Measurements from ENCODE around the gene MTA1. TPM values are rescaled to one million over a fixed set of nuclear protein-coding genes. Genes with fewer than 3 reads are reported as not detected.

Gene MTA1
- total and polyA plus RNA-seq, 2 donors (not counting 1 experiment from before 2014, with no cell fraction given) = 137 to 147 TPM

DNA sequence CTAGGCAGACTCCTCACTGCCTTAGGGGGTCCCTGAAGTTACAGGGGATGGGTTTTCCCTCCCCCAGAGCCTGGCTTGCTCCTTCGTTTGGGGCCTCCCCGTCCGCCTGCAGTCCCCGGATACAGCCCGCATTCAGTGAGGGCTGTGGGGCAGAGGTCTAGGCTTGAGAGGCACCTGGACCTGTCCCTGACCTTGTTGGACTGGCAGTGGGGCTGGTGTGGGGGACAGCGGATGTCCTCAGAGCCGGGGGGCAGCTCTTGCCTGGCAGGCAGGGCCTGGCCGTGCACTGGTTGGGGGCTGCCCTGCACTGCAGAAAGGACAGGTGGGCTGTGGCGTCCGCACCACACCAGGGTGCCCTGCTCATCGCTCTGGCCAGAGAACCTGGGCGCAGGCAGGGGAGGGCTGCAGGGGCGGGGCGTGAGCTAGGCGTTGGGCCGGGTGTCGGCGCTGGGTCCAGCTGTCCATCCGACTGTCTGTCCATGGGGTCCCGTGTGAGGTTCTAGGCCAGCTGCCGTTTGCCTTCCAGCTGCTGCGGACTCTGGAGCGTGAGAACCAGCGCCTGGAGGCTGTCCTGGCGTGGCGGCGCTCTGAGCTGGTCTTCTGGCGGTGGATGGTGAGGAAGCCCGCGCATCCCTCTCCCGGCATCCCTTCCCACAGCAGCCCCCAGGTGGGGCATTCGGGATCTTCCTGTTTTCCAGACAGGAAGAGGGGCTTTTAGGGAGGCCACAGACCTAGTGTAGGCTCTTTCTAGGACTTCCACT, 77.4 kb downstream of the MTA1 start:
- CTCF ChIA-PET = no interaction called here
- Histone ChIP-seq H3K27ac (ENCODE audit: low read length in 2 of 2) (no peak overlapping the region), H3K79me2 (ENCODE audit: control insufficient read depth, insufficient read depth, low read length) (no peaks in the 10 kb centered on the region), H3K4me2 (replicated peaks; ENCODE audit: low read depth, low read length, poor library complexity, severe bottlenecking) (no peak overlapping the region), H3K4me1 (ENCODE audit: control insufficient read depth in 2 of 2, insufficient read depth in 2 of 2, low read length in 2 of 2) (peaks cover 1 to 6% of the 10 kb centered on the region in 2 donors), H2AFZ (ENCODE audit: insufficient read depth, low read depth, low read length, poor library complexity, severe bottlenecking) (no peak overlapping the region), H4K20me1 (ENCODE audit: control insufficient read depth, insufficient read depth, low read length, poor library complexity, severe bottlenecking) (peaks cover 4% of the 10 kb centered on the region), H3K36me3 (replicated peaks in 1 of 2; ENCODE audit: control extremely low read depth in 1 of 2, control insufficient read depth in 1 of 2, extremely low read depth in 1 of 2, insufficient read depth in 2 of 2, low read length in 1 of 2) (peaks cover 0 to 3% of the 10 kb centered on the region in 2 experiments), H3K9ac (ENCODE audit: low read length) (no peak overlapping the region), H3K9me3 (ENCODE audit: control extremely low read depth in 1 of 3, control insufficient read depth in 2 of 3, insufficient read depth in 1 of 3, low read length in 2 of 3) (no peaks in the 10 kb centered on the region), H3K27me3 (replicated peaks in 1 of 4; ENCODE audit: control extremely low read depth in 1 of 4, control insufficient read depth in 3 of 4, insufficient read depth in 4 of 4, low read length in 3 of 4) (no peaks in the 10 kb centered on the region), H3K4me3 (ENCODE audit: control extremely low read depth in 1 of 5, extremely low read depth in 1 of 5, insufficient read depth in 1 of 5, low read depth in 2 of 5, low read length in 4 of 5) (no peak overlapping the region)
- ATAC-seq (ENCODE audit: low read depth) (no peak), DNase-seq (peak; percentile 26)
- H3K4me3 Mint-ChIP-seq = no peak overlapping the region
- TF ChIP-seq, protein P1, sequence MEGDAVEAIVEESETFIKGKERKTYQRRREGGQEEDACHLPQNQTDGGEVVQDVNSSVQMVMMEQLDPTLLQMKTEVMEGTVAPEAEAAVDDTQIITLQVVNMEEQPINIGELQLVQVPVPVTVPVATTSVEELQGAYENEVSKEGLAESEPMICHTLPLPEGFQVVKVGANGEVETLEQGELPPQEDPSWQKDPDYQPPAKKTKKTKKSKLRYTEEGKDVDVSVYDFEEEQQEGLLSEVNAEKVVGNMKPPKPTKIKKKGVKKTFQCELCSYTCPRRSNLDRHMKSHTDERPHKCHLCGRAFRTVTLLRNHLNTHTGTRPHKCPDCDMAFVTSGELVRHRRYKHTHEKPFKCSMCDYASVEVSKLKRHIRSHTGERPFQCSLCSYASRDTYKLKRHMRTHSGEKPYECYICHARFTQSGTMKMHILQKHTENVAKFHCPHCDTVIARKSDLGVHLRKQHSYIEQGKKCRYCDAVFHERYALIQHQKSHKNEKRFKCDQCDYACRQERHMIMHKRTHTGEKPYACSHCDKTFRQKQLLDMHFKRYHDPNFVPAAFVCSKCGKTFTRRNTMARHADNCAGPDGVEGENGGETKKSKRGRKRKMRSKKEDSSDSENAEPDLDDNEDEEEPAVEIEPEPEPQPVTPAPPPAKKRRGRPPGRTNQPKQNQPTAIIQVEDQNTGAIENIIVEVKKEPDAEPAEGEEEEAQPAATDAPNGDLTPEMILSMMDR (IDR thresholded peaks at IDR 0.05) = no peak
- no peak for TF ChIP-seq EZH2 (IDR thresholded peaks at IDR 0.05; ENCODE audit: borderline replicate concordance, insufficient read depth, low read depth, low read length, poor library complexity, severe bottlenecking)
- no peak overlapping the region for H3K27ac Mint-ChIP-seq
- intact Hi-C loops (cut with micrococcal nuclease) = no loop called here
- WGBS (ENCODE audit: insufficient coverage) = 99% methylated on average over 31 of the region's 32 CpGs
- POLR2A ChIA-PET = interaction anchor here (0.6 kb wide), 1 partner anchor 390 kb away, joined by 4 read pairs; no protein-coding TSS in a partner anchor
- no peaks in the 10 kb centered on the region for H3K9me3 Mint-ChIP-seq (ENCODE audit: insufficient read depth)
- no peaks in the 10 kb centered on the region for H3K27me3 Mint-ChIP-seq
- no peaks in the 10 kb centered on the region for H3K4me1 Mint-ChIP-seq

DNA sequence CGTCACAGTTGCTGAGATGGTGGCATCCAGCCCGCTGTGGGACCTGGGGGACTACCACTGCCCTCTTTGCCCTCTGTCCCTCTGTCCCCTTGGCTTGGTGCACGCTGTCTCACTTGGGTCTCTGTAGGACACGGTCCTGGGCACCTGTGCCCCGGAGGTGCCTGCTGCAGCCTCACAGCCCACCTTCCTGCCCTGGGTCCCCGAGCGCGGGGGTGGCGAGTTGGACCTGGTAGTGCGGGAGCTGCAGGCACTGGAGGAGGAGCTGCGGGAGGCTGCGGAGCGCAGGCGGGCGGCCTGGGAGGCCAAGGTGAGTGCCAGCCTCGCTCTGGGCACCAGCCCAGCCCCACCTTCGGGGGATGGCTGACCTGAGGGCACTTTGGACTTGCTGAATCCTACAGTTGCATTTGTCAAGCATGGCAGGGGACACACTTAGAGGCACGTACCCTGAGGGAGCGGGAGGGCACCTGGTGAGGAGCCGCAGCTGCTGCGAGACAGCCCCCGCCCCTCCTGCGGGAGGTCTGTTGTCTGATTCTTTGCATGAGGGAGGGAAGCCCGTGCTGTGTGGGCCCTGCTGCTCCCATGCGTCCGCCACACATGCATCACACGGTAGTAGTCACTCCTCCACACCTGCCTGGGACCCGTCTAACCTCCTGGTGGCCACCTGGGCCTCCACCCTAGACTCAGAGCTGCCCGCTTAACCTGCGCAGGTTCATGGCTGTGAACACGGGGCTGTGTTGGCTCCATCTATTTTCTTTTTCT, 78.2 kb downstream of the MTA1 start:
- Histone ChIP-seq H3K27ac (ENCODE audit: low read length in 2 of 2) (no peak overlapping the region), H3K4me2 (replicated peaks; ENCODE audit: low read depth, low read length, poor library complexity, severe bottlenecking) (no peak overlapping the region), H4K20me1 (ENCODE audit: control insufficient read depth, insufficient read depth, low read length, poor library complexity, severe bottlenecking) (no peaks in the 10 kb centered on the region), H3K9me3 (ENCODE audit: control extremely low read depth in 1 of 3, control insufficient read depth in 2 of 3, insufficient read depth in 1 of 3, low read length in 2 of 3) (no peaks in the 10 kb centered on the region), H3K36me3 (replicated peaks in 1 of 2; ENCODE audit: control extremely low read depth in 1 of 2, control insufficient read depth in 1 of 2, extremely low read depth in 1 of 2, insufficient read depth in 2 of 2, low read length in 1 of 2) (peaks cover 0 to under 1% of the 10 kb centered on the region in 2 experiments), H3K9ac (ENCODE audit: low read length) (no peak overlapping the region), H3K4me1 (ENCODE audit: control insufficient read depth in 2 of 2, insufficient read depth in 2 of 2, low read length in 2 of 2) (no peaks in the 10 kb centered on the region), H2AFZ (ENCODE audit: insufficient read depth, low read depth, low read length, poor library complexity, severe bottlenecking) (no peak overlapping the region), H3K79me2 (ENCODE audit: control insufficient read depth, insufficient read depth, low read length) (no peaks in the 10 kb centered on the region), H3K4me3 (ENCODE audit: control extremely low read depth in 1 of 5, extremely low read depth in 1 of 5, insufficient read depth in 1 of 5, low read depth in 2 of 5, low read length in 4 of 5) (no peak overlapping the region), H3K27me3 (replicated peaks in 1 of 4; ENCODE audit: control extremely low read depth in 1 of 4, control insufficient read depth in 3 of 4, insufficient read depth in 4 of 4, low read length in 3 of 4) (no peaks in the 10 kb centered on the region)
- TF ChIP-seq EZH2 (IDR thresholded peaks at IDR 0.05; ENCODE audit: borderline replicate concordance, insufficient read depth, low read depth, low read length, poor library complexity, severe bottlenecking) = no peak
- TF ChIP-seq, protein P1 (IDR thresholded peaks at IDR 0.05) = no peak
- ChIA-PET POLR2A (interaction anchor here (0.6 kb wide), 1 partner anchor 390 kb away, joined by 4 read pairs; no protein-coding TSS in a partner anchor), CTCF (no interaction called here)
- H3K27ac Mint-ChIP-seq = no peak overlapping the region
- no peaks in the 10 kb centered on the region for H3K4me1 Mint-ChIP-seq
- H3K4me3 Mint-ChIP-seq = no peak overlapping the region
- intact Hi-C loops (cut with micrococcal nuclease) = no loop called here
- peak; percentile 38 for DNase-seq
- H3K9me3 Mint-ChIP-seq (ENCODE audit: insufficient read depth) = no peaks in the 10 kb centered on the region
- peaks cover 3% of the 10 kb centered on the region for H3K27me3 Mint-ChIP-seq
- WGBS (ENCODE audit: insufficient coverage) = 97% methylated on average over 31 of the region's 31 CpGs
- ATAC-seq (ENCODE audit: low read depth) = no peak
